ENCODE data around the gene DAGLA.

Gene DAGLA

GRCh38 chr11:61730240-61730994 lies 50.2 kb downstream of the DAGLA start:
- no peak for DNase-seq

GRCh38 chr11:61731211-61731951 lies 51.2 kb downstream of the DAGLA start:
- DNase-seq: no peak

- no peak for DNase-seq
Observed at GRCh38 chr11:61731952-61732675, 51.9 kb downstream of the DAGLA start.

DNA sequence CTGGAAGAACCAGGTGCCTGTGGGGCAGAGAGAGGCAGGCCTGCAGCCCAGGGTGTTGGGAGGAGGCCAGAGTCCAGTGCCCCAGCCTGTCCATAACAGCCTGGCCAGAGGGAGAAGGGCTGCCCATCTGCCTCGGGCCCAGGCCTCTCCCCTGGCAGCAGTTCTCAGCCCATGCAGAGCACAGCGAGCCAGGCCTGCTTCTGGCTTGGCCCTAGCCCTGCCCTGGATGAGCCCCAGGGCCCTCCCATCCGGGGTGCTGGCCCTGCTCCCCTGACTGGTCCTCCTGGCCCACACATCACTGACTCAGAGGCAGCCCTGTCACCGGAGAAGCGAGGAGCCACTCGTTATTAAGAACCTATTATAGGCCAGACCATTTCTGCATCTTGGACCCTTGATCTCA lies 52.5 kb downstream of the DAGLA start:
- no peak for DNase-seq

- DNase-seq: peak; percentile 64 to 80 (median 77)
Observed at GRCh38 chr11:61733120-61733978, 53.2 kb downstream of the DAGLA start.

DNA sequence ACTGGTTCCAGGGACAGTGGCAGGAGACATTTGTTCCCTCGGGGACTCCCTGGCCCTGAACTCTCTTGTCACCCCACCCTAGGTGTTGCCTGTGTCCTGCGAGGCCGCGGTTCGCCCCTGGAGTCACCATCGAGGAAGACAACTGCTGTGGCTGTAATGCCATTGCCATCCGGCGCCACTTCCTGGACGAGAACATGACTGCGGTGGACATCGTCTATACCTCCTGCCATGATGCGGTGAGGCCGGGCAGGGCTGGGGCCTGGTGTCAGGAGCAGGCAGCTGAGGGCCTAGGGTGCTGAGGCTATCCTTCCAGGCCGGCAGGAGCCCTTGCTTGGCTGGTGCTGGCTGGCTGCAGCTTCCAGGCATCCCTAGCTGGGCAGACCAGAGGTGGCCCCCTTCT lies 54.6 kb downstream of the DAGLA start:
- DNase-seq: no peak

GRCh38 chr11:61735391-61735790 lies 55.2 kb downstream of the DAGLA start:
- no peak for DNase-seq

- no peak for DNase-seq
Observed at GRCh38 chr11:61736310-61736709, 56.1 kb downstream of the DAGLA start.

DNA sequence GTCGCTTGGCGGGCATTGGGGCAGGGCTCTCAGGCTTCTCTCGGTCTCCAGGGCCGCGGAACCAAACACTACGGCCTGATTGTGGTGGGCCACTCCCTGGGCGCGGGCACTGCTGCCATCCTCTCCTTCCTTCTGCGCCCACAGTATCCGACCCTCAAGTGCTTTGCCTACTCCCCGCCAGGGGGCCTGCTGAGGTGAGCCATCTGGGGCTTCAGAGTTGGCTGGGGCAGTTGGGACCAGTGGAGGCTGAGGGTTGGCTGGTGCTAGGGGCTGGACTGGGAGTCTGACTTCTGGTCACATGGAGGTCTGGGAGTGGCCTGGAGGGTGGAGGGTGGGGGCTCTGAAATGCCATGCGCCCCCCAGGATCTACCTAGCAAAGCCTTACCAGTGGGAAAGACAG lies 56.9 kb downstream of the DAGLA start:
- no peak for DNase-seq

GRCh38 chr11:61737636-61738386 lies 57.6 kb downstream of the DAGLA start:
- no peak for DNase-seq

- no peak for DNase-seq
Observed at GRCh38 chr11:61738776-61739175, 58.6 kb downstream of the DAGLA start.

DNA sequence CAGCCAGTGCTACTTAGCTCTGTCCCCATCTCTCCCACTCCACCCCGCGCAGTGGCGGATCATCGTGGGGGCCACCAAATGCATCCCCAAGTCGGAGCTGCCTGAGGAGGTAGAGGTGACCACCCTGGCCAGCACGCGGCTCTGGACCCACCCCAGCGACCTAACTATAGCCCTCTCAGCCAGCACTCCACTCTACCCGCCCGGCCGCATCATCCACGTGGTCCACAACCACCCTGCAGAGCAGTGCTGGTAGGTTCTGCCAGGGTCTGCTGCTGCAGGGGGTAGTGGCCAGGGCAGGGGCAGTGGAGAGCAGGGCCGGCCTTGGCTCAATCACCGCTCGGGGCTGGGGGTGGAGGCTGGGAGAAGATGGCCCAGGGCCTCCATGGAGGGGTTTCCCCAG lies 59.2 kb downstream of the DAGLA start:
- no peak for DNase-seq

DNA sequence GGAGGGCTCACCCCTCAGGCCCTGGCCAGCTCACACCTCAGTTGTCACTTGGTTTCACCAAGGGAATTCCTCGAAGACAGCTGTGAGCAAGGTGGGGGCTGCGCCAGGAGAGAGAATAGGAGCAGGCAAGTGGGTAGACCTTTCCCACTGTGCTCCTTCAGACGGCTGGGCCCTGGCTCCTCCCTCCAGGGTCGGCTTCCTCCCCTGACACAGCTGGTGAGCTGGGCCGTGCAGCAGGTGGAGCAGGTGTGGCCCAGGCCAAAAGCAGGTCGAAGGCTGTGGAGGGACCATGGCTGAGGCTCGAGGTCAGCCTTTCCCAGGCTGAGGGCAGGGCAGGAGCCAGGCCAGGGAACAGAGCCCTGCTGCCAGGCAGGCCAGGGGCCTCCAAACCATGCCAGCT lies 59.8 kb downstream of the DAGLA start:
- no peak for DNase-seq

GRCh38 chr11:61742391-61742790 lies 62.2 kb downstream of the DAGLA start:
- no peak for DNase-seq

DNA sequence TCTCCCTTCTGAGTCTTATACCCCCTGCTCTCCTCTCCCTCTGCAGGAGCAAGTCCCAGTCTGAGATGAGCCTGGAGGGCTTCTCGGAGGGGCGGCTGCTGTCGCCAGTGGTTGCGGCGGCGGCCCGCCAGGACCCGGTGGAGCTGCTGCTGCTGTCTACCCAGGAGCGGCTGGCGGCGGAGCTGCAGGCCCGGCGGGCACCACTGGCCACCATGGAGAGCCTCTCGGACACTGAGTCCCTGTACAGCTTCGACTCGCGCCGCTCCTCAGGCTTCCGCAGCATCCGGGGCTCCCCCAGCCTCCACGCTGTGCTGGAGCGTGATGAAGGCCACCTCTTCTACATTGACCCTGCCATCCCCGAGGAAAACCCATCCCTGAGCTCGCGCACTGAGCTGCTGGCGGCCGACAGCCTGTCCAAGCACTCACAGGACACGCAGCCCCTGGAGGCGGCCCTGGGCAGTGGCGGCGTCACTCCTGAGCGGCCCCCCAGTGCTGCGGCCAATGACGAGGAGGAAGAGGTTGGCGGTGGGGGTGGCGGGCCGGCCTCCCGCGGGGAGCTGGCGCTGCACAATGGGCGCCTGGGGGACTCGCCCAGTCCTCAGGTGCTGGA lies 63.4 kb downstream of the DAGLA start:
- DNase-seq: no peak

DNA sequence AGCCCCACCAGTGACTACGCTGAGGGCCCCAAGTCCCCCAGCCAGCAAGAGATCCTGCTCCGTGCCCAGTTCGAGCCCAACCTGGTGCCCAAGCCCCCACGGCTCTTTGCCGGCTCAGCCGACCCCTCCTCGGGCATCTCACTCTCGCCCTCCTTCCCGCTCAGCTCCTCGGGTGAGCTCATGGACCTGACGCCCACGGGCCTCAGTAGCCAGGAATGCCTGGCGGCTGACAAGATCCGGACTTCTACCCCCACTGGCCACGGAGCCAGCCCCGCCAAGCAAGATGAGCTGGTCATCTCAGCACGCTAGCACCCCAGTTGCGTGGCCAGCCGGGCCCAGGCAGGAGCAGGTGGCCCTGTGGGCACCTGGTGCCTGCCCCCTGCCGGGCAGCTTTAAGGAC lies 64.0 kb downstream of the DAGLA start:
- DNase-seq: no peak

- no peak for DNase-seq
Observed at GRCh38 chr11:61744609-61745156, 64.5 kb downstream of the DAGLA start.

DNA sequence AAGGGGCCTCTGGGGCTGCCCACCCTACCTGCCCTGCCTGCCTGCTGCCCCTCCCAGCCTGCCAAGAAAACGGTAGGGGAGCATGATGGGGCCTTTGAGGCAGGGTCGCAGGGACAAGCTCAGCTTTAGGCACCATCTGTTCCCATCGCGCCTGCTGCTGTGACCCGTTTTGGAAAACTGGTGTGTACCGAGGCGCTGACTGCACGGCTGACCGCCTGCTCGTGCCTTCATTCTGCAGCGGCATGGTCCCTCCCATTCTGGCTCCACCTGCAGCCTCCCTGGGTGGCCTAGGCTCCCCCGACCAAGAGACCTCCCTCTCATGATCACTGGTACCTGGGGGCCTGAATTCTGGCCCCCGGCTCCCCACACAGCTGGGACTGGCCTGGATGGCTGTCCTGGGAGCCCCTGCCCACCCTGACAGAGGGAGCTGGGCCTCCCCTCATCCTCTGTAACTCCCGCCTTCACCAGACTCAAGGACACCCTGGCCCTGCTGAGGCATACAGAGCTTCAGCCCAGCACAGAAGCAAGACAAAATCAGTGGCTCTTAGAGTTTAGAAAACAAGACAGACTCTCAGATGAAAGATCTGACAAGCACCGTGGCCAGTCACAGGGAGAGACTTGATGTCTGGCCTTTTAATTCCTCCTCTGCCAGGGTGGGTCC lies 65.7 kb downstream of the DAGLA start:
- no peak for DNase-seq

GRCh38 chr11:61746442-61747191 lies 66.4 kb downstream of the DAGLA start:
- no peak for DNase-seq
